HEK293 (cell line): ENCODE measurements around the gene CYB5D1.

Source experiments
- INSM2 ChIP-seq: fragments of 450-650 bp; formaldehyde crosslinking; IDR thresholded peaks from 2 replicates; pipeline ENCODE4 v1.5.1; 2016; ENCODE audit warnings: missing biosample characterization, missing genetic modification characterization
- PRDM10 ChIP-seq: fragments of 450-650 bp; formaldehyde crosslinking; IDR thresholded peaks from 2 replicates; pipeline ENCODE4 v1.5.1; 2016; ENCODE audit warnings: missing biosample characterization, missing genetic modification characterization
- SCRT1 ChIP-seq: fragments of 450-650 bp; formaldehyde crosslinking; IDR thresholded peaks from 2 replicates; pipeline ENCODE4 v1.5.1; 2016; ENCODE audit warnings: missing biosample characterization, missing genetic modification characterization, borderline replicate concordance
- SP3 ChIP-seq: fragments of 450-650 bp; formaldehyde crosslinking; IDR thresholded peaks from 2 replicates; pipeline ENCODE4 v1.5.1; 2016; ENCODE audit warnings: missing biosample characterization, missing genetic modification characterization
- ZBTB26 ChIP-seq: fragments of 450-650 bp; formaldehyde crosslinking; optimal IDR thresholded peaks from 2 replicates; pipeline ENCODE3; 2016; ENCODE audit warnings: missing biosample characterization, mild to moderate bottlenecking, missing genetic modification characterization
- ZEB2 ChIP-seq: fragments of 450-650 bp; formaldehyde crosslinking; IDR thresholded peaks from 2 replicates; pipeline ENCODE4 v1.5.1; 2016; ENCODE audit warnings: missing biosample characterization, missing genetic modification characterization
- ZFHX2 ChIP-seq: fragments of 450-650 bp; formaldehyde crosslinking; conservative IDR thresholded peaks from 2 replicates; pipeline ENCODE4 v1.5.1; 2016; ENCODE audit warnings: missing biosample characterization, missing genetic modification characterization
- ZFP37 ChIP-seq: fragments of 450-650 bp; formaldehyde crosslinking; IDR thresholded peaks from 2 replicates; pipeline ENCODE4 v1.5.1; 2016; ENCODE audit warnings: missing biosample characterization, missing genetic modification characterization
- ZFP69B ChIP-seq: fragments of 450-650 bp; formaldehyde crosslinking; IDR thresholded peaks from 2 replicates; pipeline ENCODE4 v1.5.1; 2016; ENCODE audit warnings: missing biosample characterization, missing genetic modification characterization
- ZNF132 ChIP-seq: fragments of 450-650 bp; formaldehyde crosslinking; IDR thresholded peaks from 2 replicates; pipeline ENCODE4 v1.5.1; 2017; ENCODE audit warnings: missing biosample characterization, missing genetic modification characterization, borderline replicate concordance
- ZNF133 ChIP-seq: fragments of 450-650 bp; formaldehyde crosslinking; IDR thresholded peaks from 2 replicates; pipeline ENCODE4 v1.5.1; 2016; ENCODE audit warnings: missing biosample characterization, missing genetic modification characterization
- ZNF37A ChIP-seq: fragments of 450-650 bp; IDR thresholded peaks from 2 replicates; pipeline ENCODE4 v1.5.1; 2018; ENCODE audit warnings: missing biosample characterization, missing genetic modification characterization
- ZNF404 ChIP-seq: fragments of 450-650 bp; formaldehyde crosslinking; IDR thresholded peaks from 2 replicates; pipeline ENCODE4 v1.5.1; 2017; ENCODE audit warnings: missing biosample characterization, missing genetic modification characterization
- ZNF610 ChIP-seq: fragments of 450-650 bp; formaldehyde crosslinking; IDR thresholded peaks from 2 replicates; pipeline ENCODE4 v1.5.1; 2016; ENCODE audit warnings: missing biosample characterization, missing genetic modification characterization, borderline replicate concordance
- ZNF623 ChIP-seq: fragments of 450-650 bp; formaldehyde crosslinking; IDR thresholded peaks from 2 replicates; pipeline ENCODE4 v1.5.1; 2016; ENCODE audit warnings: missing biosample characterization, missing genetic modification characterization
- ZNF639 ChIP-seq: fragments of 450-650 bp; formaldehyde crosslinking; IDR thresholded peaks from 2 replicates; pipeline ENCODE4 v1.5.1; 2016; ENCODE audit warnings: missing biosample characterization, missing genetic modification characterization
- ZNF747 ChIP-seq: fragments of 450-650 bp; formaldehyde crosslinking; IDR thresholded peaks from 2 replicates; pipeline ENCODE4 v1.5.1; 2016; ENCODE audit warnings: missing biosample characterization, missing genetic modification characterization
- ZNF776 ChIP-seq: fragments of 450-650 bp; formaldehyde crosslinking; IDR thresholded peaks from 2 replicates; pipeline ENCODE4 v1.5.0; 2017; ENCODE audit warnings: missing biosample characterization, missing genetic modification characterization, borderline replicate concordance
- TF ChIP-seq, protein P1 (sequence below): fragments of 450-650 bp; formaldehyde crosslinking; IDR thresholded peaks from 2 replicates; pipeline ENCODE4 v1.5.1; 2017; ENCODE audit warnings: missing biosample characterization, missing genetic modification characterization
- TF ChIP-seq, protein P2 (sequence below): fragments of 450-650 bp; formaldehyde crosslinking; IDR thresholded peaks from 2 replicates; pipeline ENCODE4 v1.5.1; 2017; ENCODE audit warnings: missing biosample characterization, missing genetic modification characterization

CYB5D1 gene

DNA sequence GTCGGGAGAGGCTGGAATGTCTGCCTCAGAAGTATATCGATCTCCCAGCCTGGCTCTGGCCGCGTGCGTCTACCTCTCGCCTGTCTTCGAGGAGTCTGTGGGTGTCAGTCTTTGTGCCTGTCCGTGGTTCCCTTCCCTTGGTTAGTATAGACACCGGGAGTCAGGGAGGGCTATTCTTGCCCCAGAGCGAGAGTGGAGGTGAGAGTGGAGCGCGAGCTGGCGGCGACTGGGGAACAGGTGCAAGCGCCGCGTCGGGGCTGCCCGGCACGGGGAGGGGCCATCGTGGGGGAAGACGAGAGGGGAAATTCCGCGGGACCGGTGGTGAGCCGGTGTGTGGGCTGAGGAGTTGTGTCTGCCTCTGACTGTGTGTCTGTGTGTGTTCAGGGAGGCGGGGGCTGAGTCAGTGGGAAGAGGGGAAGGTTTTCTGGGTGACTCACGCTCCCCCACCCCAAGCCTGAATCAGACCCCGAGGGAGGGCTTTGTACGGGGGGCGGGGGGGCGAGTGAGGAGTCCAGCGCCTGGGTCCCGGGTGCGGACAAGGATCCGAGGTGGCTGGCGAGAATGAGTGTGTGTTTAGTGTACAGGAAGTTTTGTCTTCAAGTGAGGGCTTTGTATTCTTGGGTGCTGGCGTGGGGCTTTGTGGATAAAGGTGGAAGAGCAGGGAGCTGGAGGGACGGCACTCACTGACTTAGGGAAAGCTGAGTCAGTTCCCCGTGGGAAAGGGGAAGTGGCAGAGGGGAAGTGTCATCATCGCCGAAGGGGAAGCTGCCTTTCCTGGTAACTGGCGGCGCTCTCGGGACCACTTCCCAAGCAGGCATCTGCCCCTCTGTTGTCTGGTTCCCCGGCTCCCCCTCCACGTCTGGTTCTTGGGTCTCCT is 15.2 kb upstream of the CYB5D1 start (continued):
- no peak for TF ChIP-seq ZNF132 (tag by site-specific recombination)
- TF ChIP-seq ZNF610 (tag by site-specific recombination), result no peak
- TF ChIP-seq, protein P1, sequence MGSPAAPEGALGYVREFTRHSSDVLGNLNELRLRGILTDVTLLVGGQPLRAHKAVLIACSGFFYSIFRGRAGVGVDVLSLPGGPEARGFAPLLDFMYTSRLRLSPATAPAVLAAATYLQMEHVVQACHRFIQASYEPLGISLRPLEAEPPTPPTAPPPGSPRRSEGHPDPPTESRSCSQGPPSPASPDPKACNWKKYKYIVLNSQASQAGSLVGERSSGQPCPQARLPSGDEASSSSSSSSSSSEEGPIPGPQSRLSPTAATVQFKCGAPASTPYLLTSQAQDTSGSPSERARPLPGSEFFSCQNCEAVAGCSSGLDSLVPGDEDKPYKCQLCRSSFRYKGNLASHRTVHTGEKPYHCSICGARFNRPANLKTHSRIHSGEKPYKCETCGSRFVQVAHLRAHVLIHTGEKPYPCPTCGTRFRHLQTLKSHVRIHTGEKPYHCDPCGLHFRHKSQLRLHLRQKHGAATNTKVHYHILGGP, result no peak
- TF ChIP-seq ZEB2 (tag by site-specific recombination), result peak; percentile 71
- no peak for TF ChIP-seq ZNF623 (tag by site-specific recombination)
- no peak for TF ChIP-seq ZNF133
- TF ChIP-seq ZNF404 (tag by site-specific recombination), result no peak
- TF ChIP-seq ZBTB26 (tag by site-specific recombination), result peak; percentile 76
- peak; percentile 7; the same call in 1 of the 2 replicates for TF ChIP-seq ZFP69B
- TF ChIP-seq, protein P2, sequence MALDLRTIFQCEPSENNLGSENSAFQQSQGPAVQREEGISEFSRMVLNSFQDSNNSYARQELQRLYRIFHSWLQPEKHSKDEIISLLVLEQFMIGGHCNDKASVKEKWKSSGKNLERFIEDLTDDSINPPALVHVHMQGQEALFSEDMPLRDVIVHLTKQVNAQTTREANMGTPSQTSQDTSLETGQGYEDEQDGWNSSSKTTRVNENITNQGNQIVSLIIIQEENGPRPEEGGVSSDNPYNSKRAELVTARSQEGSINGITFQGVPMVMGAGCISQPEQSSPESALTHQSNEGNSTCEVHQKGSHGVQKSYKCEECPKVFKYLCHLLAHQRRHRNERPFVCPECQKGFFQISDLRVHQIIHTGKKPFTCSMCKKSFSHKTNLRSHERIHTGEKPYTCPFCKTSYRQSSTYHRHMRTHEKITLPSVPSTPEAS, result 0 out of 2 replicates have a peak, but pooled peaks have one; percentile 6
- 0 out of 2 replicates have a peak, but pooled peaks have one; percentile 24 for TF ChIP-seq SCRT1
- no peak for TF ChIP-seq ZNF747
- TF ChIP-seq PRDM10 (tag by site-specific recombination), result 0 out of 2 replicates have a peak, but pooled peaks have one; percentile 43
- TF ChIP-seq INSM2, result peak; percentile 40; the same call in 1 of the 2 replicates
- TF ChIP-seq ZNF37A, result 0 out of 2 replicates have a peak, but pooled peaks have one; percentile 49
- no peak for TF ChIP-seq ZNF776 (tag by site-specific recombination)
- peak; percentile 55; the same call in 1 of the 2 replicates for TF ChIP-seq ZFP37
- TF ChIP-seq ZFHX2, result peak; percentile 98
- TF ChIP-seq SP3, result peak; percentile 67
- TF ChIP-seq ZNF639, result peak; percentile 64; the same call in 1 of the 2 replicates
